Fibroblast of mammary gland (primary cell): Measurements from ENCODE around the gene CDK2AP2.
A peak's percentile ranks its signal among the peaks of the same experiment; 100 is the strongest.
"Not testable (repeated sequence)": the region's sequence is repeated elsewhere in the genome, so short reads cannot be mapped to it uniquely, and the experiment has no call there.

Experiments used
- DNase-seq: peaks from one replicate; pipeline ENCODE4 v3.0.0-alpha.2; 2010; ENCODE audit warnings: low read depth
- H3K4me3 ChIP-seq: 2 replicates; pipeline ENCODE4 v1.5.1; 2011; ENCODE audit warnings: low read depth, mild to moderate bottlenecking, low read length, moderate library complexity; ENCODE audit not compliant: control insufficient read depth
- TF ChIP-seq, protein P1 (sequence below): conservative IDR thresholded peaks from 2 replicates; pipeline ENCODE4 v1.5.1; 2011; ENCODE audit warnings: low read depth, low read length, inconsistent platforms; ENCODE audit not compliant: control insufficient read depth, insufficient read depth

Gene CDK2AP2, protein sequence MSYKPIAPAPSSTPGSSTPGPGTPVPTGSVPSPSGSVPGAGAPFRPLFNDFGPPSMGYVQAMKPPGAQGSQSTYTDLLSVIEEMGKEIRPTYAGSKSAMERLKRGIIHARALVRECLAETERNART

DNA sequence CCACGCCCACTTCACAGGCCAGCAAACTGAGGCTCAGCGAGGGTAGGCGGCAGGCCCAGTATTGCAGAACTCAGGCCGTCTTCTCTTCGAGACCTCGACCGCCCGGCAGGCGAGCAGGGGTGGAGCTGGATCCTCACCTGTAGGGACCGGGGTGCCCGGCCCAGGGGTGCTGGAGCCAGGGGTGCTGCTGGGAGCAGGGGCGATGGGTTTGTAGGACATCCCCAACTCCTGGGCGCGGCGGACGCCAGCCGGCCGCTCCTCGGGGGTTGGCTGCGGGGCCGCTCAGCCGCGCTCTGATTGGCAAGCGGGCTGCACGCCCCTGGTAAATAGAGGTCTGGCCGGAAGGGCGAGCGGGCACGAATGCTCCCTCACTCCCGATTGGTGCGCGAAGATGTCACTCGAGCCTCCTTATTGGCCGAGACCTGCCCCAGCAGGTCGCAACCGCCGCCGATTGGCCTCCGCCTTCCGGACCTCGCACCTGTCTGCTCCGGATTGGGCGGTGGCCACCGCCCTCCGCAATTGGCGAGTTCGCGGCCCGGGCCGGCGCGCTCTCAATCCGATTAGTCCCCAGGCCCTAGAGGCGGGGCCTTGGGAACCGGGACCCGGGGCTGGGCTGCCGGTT lies at the start of gene CDK2AP2:
CDK2AP2 (minus strand) TSS at position 299 of the 622 bp plus-strand sequence; CDS start at position 219, 80 bp downstream.
- H3K4me3 ChIP-seq: peak within 1 kb of the TSS; percentile 72
- DNase-seq: peak; percentile 99
- TF ChIP-seq, protein P1, sequence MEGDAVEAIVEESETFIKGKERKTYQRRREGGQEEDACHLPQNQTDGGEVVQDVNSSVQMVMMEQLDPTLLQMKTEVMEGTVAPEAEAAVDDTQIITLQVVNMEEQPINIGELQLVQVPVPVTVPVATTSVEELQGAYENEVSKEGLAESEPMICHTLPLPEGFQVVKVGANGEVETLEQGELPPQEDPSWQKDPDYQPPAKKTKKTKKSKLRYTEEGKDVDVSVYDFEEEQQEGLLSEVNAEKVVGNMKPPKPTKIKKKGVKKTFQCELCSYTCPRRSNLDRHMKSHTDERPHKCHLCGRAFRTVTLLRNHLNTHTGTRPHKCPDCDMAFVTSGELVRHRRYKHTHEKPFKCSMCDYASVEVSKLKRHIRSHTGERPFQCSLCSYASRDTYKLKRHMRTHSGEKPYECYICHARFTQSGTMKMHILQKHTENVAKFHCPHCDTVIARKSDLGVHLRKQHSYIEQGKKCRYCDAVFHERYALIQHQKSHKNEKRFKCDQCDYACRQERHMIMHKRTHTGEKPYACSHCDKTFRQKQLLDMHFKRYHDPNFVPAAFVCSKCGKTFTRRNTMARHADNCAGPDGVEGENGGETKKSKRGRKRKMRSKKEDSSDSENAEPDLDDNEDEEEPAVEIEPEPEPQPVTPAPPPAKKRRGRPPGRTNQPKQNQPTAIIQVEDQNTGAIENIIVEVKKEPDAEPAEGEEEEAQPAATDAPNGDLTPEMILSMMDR: no peak

DNA sequence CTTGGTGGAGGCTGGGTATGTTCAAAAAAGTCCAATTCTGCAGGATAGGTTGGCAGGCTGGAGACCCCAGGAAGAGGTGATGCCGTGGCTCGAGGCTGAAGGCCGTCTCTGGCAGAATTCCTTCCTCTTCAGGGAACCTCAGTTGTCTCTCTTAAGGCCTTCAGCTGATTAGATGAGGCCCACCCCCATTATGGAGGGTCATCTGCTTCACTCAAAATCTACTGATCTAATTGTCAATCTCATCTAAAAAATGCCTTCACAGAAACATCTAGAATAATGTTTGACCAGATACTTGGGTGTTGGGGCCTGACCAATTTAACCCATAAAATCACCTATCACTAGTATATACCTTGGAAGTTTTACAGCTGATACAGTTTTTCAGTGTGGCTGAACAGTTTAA lies 48.3 kb upstream of the CDK2AP2 start:
- DNase-seq: no peak
- TF ChIP-seq, protein P1: no peak
- H3K4me3 ChIP-seq: no peak overlapping the region

DNA sequence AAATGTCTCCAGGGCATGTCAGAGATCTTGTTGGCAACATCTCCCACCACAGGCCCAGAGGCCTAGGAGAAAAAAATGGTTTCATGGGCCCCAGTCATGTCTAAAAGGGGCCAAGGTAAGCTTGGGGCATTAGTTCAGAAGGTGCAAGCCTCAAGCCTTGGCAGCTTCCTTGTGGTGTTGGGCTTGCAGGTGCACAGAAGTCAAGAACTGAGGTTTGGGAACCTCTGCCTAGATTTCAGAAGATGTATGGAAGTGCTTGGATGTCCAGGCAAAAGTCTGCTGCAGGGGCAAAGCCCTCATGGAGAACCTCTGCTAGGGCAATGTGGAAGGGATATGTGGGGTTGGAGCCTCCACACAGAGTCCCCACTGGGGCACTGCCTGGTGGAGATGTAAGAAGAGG lies 43.7 kb upstream of the CDK2AP2 start:
- DNase-seq, H3K4me3 ChIP-seq: not testable (repeated sequence)

DNA sequence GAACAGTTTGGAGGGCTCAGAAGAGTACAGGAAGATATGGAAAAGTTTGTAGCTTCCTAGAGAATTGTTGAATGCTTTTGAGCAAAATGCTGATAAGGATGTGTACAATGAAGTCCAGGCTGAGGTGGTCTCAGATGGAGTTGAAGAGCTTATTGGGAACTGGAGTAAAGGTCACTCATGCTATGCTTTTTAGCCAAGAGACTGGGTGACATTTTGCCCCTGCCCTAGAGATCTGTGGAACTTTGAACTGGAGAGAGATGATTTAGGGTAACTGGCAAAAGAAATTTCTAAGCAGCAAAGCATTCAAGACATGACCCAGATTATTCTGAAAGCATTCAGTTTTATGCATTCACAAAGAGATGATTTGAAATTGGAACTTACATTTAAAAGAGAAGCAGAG lies 43.2 kb upstream of the CDK2AP2 start:
- no peak overlapping the region for H3K4me3 ChIP-seq
- TF ChIP-seq, protein P1: no peak
- DNase-seq: no peak

DNA sequence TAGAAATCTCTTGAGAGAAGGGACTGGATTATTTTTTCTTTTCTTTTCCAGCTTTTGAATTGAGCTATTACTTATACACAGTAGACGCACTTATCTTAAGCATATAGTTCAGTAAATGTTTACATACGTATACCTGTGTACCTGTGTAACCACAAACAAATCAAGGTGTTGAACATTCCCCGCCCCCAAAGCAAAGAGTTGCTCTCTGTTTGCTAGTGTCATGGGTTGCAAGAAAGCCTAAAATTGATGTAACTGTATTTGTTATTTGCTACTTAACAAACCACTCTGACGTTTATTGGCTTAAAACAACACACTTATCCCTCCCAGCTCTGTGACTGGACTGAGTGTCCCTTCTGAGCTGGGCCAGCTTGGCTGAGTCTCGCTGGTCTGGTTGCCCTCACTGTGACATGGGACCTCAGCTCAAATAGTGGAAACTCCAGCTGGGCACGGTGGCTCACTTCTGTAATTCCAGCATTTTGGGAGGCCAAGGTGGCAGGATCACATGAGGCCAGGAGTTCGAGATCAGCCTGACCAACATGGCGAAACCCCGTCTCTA lies 40.7 kb upstream of the CDK2AP2 start:
- H3K4me3 ChIP-seq: no peak overlapping the region
- DNase-seq: no peak
- TF ChIP-seq, protein P1: no peak

DNA sequence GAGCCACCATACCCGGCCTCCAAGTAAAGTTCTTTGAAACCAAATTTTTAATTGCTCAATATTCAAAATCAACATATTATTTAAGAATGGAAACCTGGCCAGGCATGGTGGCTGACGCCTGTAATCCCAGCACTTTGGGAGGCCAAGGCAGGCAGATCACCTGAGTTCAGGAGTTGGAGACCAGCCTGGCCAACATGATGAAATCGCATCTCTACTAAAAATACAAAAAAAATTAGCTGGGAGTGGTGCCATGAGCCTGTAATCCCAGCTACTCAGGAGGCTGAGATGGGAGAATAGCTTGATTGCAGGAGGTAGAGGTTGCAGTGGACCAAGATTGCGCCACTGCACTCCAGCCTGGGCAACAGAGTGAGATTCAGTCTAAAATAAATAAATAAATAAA lies 40.1 kb upstream of the CDK2AP2 start:
- DNase-seq, H3K4me3 ChIP-seq: not testable (repeated sequence)

DNA sequence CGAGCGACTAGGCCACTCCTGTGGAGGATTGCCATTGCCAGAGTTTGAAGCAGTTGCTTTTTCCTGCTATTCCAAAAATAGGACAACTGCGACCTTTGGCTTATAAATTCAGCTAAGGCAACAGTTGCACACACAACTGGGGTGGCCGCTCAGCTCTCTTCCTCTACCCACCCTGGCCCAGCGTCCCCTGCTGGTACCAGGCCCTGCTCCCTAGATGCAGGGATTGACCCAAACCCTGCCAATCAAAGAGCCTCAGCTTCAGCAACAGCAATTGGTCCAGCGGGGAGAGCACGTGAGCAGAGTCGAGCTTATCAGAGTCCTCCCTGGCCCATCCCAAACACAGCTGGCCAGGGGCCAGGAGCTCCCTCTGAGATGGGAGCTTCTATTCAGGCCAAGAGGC lies 37.3 kb upstream of the CDK2AP2 start:
- DNase-seq: no peak
- no peak overlapping the region for H3K4me3 ChIP-seq
- TF ChIP-seq, protein P1: no peak

DNA sequence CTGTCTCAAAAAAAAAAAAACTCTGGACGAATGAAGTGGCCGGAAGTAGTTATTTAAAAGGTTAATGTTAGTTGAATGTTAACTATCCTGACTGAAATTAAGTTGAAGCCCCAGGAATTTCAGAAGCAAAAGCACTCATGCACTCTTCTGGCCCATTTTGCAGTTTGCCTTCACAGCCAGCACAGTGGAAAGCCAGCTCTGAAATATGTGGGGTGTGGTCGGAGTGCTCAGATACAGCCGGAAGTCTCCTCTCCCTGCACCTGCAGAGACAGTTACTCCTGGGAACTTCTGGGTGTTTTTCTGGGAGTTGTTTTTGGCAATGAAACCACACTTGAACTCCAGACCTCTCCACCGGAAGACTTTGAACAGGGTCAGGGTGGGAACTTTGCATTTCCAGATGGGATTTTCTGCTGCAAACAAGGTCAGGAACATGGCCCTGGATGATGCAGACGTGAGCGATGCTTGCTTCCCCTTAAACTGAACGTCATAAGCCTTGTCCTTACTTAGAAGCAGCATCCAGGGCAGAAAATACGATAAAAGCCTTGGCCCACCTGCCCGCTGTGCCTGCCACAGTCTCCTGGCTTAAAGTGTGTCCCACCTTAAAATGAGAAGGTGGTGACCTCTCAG lies 36.8 kb upstream of the CDK2AP2 start:
- TF ChIP-seq, protein P1: no peak
- H3K4me3 ChIP-seq: no peak overlapping the region
- no peak for DNase-seq
